Activated naive CD8-positive, alpha-beta T cell treated with anti-CD3 and anti-CD28 coated beads, Interleukin-2, amount 10 ng/mL, durations not matched to agents 7 days and 5 days (primary cell): ENCODE data around the gene SH3BGRL3. TPM values are rescaled to one million over a fixed set of nuclear protein-coding genes. Genes with fewer than 3 reads are reported as not detected.
"Not testable (repeated sequence)": the region's sequence is repeated elsewhere in the genome, so short reads cannot be mapped to it uniquely, and the experiment has no call there.

Source experiments
- ATAC-seq: fragments of 150-1000 bp; cut with Tn5 transposase; one replicate; pipeline ENCODE4 v1.10.0; 2021; ENCODE audit warnings: low read depth, moderate library complexity
- POLR2A ChIA-PET: fragments of 350-600 bp; sonication (Branson Sonifier 250); formaldehyde crosslinking; loops from one replicate; lab custom pipeline; 2021; ENCODE audit warnings: antibody characterized with exemption; lab: Charles Lee
- DNase-seq: peaks from one replicate; pipeline ENCODE4 v3.0.0; 2021
- H3K27ac Mint-ChIP-seq: one replicate; pipeline ENCODE4 v1.8.0; 2022; ENCODE audit warnings: mild to moderate bottlenecking, mixed read lengths
- H3K27me3 Mint-ChIP-seq: one replicate; pipeline ENCODE4 v1.8.0; 2022; ENCODE audit warnings: mild to moderate bottlenecking, moderate library complexity, mixed read lengths
- H3K36me3 Mint-ChIP-seq: one replicate; pipeline ENCODE4 v1.8.0; 2021; ENCODE audit warnings: mild to moderate bottlenecking, mixed read lengths
- H3K4me1 Mint-ChIP-seq: one replicate; pipeline ENCODE4 v1.8.0; 2021; ENCODE audit warnings: mixed read lengths
- H3K4me3 Mint-ChIP-seq: one replicate; pipeline ENCODE4 v1.8.0; 2022; ENCODE audit warnings: mild to moderate bottlenecking, moderate library complexity, mixed read lengths
- H3K9me3 Mint-ChIP-seq: one replicate; pipeline ENCODE4 v1.8.0; 2021; ENCODE audit warnings: mixed read lengths
- total RNA-seq, 2 experiments: library from RNA; stranded (reverse); gene quantifications; one replicate each; pipeline ENCODE4 v1.2.3, GENCODE V29; 2021

Gene SH3BGRL3
- total RNA-seq = 100 to 1,000 TPM; 531 to 542 TPM

GRCh38 chr1:26279456-26280332, at the start of gene SH3BGRL3:
Gene SH3BGRL3, plus strand, starts transcription at chr1:26280086. Its CDS starts 70 bp downstream, at chr1:26280156.
- Mint-ChIP-seq H3K4me3 (peak within 1 kb of the TSS; percentile 98), H3K27ac (peak within 1 kb of the TSS; percentile 93), H3K36me3 (peaks cover 30% of the 10 kb centered on the region), H3K4me1 (peaks cover 70% of the 10 kb centered on the region), H3K9me3 (no peaks in the 10 kb centered on the region), H3K27me3 (no peaks in the 10 kb centered on the region)
- DNase-seq (peak; percentile 88), ATAC-seq (peak; percentile 55)
- POLR2A ChIA-PET = interaction anchor here (0.6 to 20.6 kb wide), 12 partner anchors 10 to 153 kb away, joined by 3 to 1079 read pairs (median 4); partner anchors contain the start of genes CD52, DHDDS and UBXN11

GRCh38 chr1:26230682-26231081, 49.2 kb upstream of the SH3BGRL3 start:
- H3K27ac Mint-ChIP-seq, ATAC-seq, DNase-seq, H3K36me3 Mint-ChIP-seq, H3K4me3 Mint-ChIP-seq, H3K9me3 Mint-ChIP-seq: not testable (repeated sequence)
- Mint-ChIP-seq H3K4me1 (peaks cover 10% of the 10 kb centered on the region), H3K27me3 (peaks cover 14% of the 10 kb centered on the region)
- POLR2A ChIA-PET = interaction anchor here (0.6 to 1.0 kb wide), 2 partner anchors 21 to 27 kb away, joined by 3 read pairs; no protein-coding TSS in a partner anchor

- peak; percentile 97 for DNase-seq
- ATAC-seq = peak; percentile 94
- peaks cover 29% of the 10 kb centered on the region for H3K4me1 Mint-ChIP-seq
- H3K27ac Mint-ChIP-seq = peak within 1 kb of the TSS; percentile 97
- POLR2A ChIA-PET = interaction anchor here (0.6 to 2.0 kb wide), 13 partner anchors 29 to 238 kb away, joined by 3 to 21 read pairs (median 4); partner anchors contain the start of genes HMGN2, ZNF593 and ZNF593OS
- no peaks in the 10 kb centered on the region for H3K27me3 Mint-ChIP-seq
- H3K9me3 Mint-ChIP-seq = no peaks in the 10 kb centered on the region
- H3K36me3 Mint-ChIP-seq = peaks cover 15% of the 10 kb centered on the region
- peak within 1 kb of the TSS; percentile 100 for H3K4me3 Mint-ChIP-seq
Measured at GRCh38 chr1:26233903-26234643, 45.8 kb upstream of the SH3BGRL3 start, which contains the start of gene CEP85. Gene CEP85, plus strand, starts transcription at chr1:26234200. Its CDS starts 5,584 bp downstream, at chr1:26239784.

GRCh38 chr1:26234644-26235370, 45.1 kb upstream of the SH3BGRL3 start:
- no peaks in the 10 kb centered on the region for H3K9me3 Mint-ChIP-seq
- DNase-seq (no peak), ATAC-seq (no peak)
- H3K36me3 Mint-ChIP-seq = peaks cover 19% of the 10 kb centered on the region
- peak overlapping the region; percentile 97 for H3K27ac Mint-ChIP-seq
- POLR2A ChIA-PET = interaction anchor here (0.5 to 2.0 kb wide), 20 partner anchors 30 to 237 kb away, joined by 3 to 21 read pairs (median 4); partner anchors contain the start of genes ZNF593 and ZNF593OS
- peak overlapping the region; percentile 100 for H3K4me3 Mint-ChIP-seq
- H3K4me1 Mint-ChIP-seq = peaks cover 33% of the 10 kb centered on the region
- H3K27me3 Mint-ChIP-seq = no peaks in the 10 kb centered on the region

- no peak for ATAC-seq
Measured at GRCh38 chr1:26237230-26237966, 42.5 kb upstream of the SH3BGRL3 start.

GRCh38 chr1:26239936-26240335, 40.0 kb upstream of the SH3BGRL3 start:
- H3K36me3 Mint-ChIP-seq = peaks cover 39% of the 10 kb centered on the region
- H3K27me3 Mint-ChIP-seq = no peaks in the 10 kb centered on the region
- DNase-seq (no peak), ATAC-seq (no peak)
- H3K9me3 Mint-ChIP-seq = no peaks in the 10 kb centered on the region
- POLR2A ChIA-PET = no interaction called here
- no peak overlapping the region for H3K4me3 Mint-ChIP-seq
- H3K27ac Mint-ChIP-seq = no peak overlapping the region
- peaks cover 32% of the 10 kb centered on the region for H3K4me1 Mint-ChIP-seq

More at GRCh38 chr1:26237230-26237966, 42.5 kb upstream of the SH3BGRL3 start:
- Mint-ChIP-seq H3K4me3 (peak overlapping the region; percentile 25), H3K9me3 (no peaks in the 10 kb centered on the region), H3K27ac (no peak overlapping the region), H3K27me3 (no peaks in the 10 kb centered on the region), H3K4me1 (peaks cover 35% of the 10 kb centered on the region), H3K36me3 (peaks cover 25% of the 10 kb centered on the region)
- POLR2A ChIA-PET = interaction anchor here (0.6 kb wide), 1 partner anchor 68 kb away, joined by 3 read pairs; the partner anchor contains the start of gene ZNF593
- DNase-seq = no peak

- no peak for ATAC-seq
- POLR2A ChIA-PET = no interaction called here
- Mint-ChIP-seq H3K36me3 (peaks cover 24% of the 10 kb centered on the region), H3K9me3 (no peaks in the 10 kb centered on the region), H3K27ac (no peak overlapping the region), H3K4me1 (peaks cover 4% of the 10 kb centered on the region), H3K27me3 (no peaks in the 10 kb centered on the region), H3K4me3 (no peak overlapping the region)
- no peak for DNase-seq
Measured at GRCh38 chr1:26252718-26253117, 27.2 kb upstream of the SH3BGRL3 start.

- ATAC-seq (no peak), DNase-seq (no peak)
- Mint-ChIP-seq H3K36me3 (peaks cover 37% of the 10 kb centered on the region), H3K4me1 (peaks cover 4% of the 10 kb centered on the region), H3K27ac (no peak overlapping the region), H3K9me3 (no peaks in the 10 kb centered on the region), H3K27me3 (no peaks in the 10 kb centered on the region), H3K4me3 (no peak overlapping the region)
- POLR2A ChIA-PET = no interaction called here
Measured at GRCh38 chr1:26254404-26254803, 25.5 kb upstream of the SH3BGRL3 start.

- no peak overlapping the region for H3K27ac Mint-ChIP-seq
- peaks cover 4% of the 10 kb centered on the region for H3K4me1 Mint-ChIP-seq
- peaks cover 44% of the 10 kb centered on the region for H3K36me3 Mint-ChIP-seq
- DNase-seq (no peak), ATAC-seq (no peak)
- H3K27me3 Mint-ChIP-seq = no peaks in the 10 kb centered on the region
- POLR2A ChIA-PET = no interaction called here
- no peak overlapping the region for H3K4me3 Mint-ChIP-seq
- no peaks in the 10 kb centered on the region for H3K9me3 Mint-ChIP-seq
Measured at GRCh38 chr1:26257222-26257621, 22.7 kb upstream of the SH3BGRL3 start.

- Mint-ChIP-seq H3K27ac (no peak overlapping the region), H3K4me1 (peaks cover 3% of the 10 kb centered on the region), H3K4me3 (no peak overlapping the region), H3K36me3 (peaks cover 50% of the 10 kb centered on the region), H3K27me3 (no peaks in the 10 kb centered on the region), H3K9me3 (no peaks in the 10 kb centered on the region)
- ATAC-seq = no peak
- DNase-seq = no peak
- POLR2A ChIA-PET = no interaction called here
Measured at GRCh38 chr1:26259005-26259404, 20.9 kb upstream of the SH3BGRL3 start.

- no peaks in the 10 kb centered on the region for H3K27me3 Mint-ChIP-seq
- ATAC-seq (no peak), DNase-seq (no peak)
- no peak overlapping the region for H3K4me3 Mint-ChIP-seq
- H3K4me1 Mint-ChIP-seq = no peaks in the 10 kb centered on the region
- POLR2A ChIA-PET = no interaction called here
- H3K36me3 Mint-ChIP-seq = peaks cover 54% of the 10 kb centered on the region
- H3K9me3 Mint-ChIP-seq = no peaks in the 10 kb centered on the region
- no peak overlapping the region for H3K27ac Mint-ChIP-seq
Measured at GRCh38 chr1:26259578-26259977, 20.3 kb upstream of the SH3BGRL3 start.

- H3K27me3 Mint-ChIP-seq = no peaks in the 10 kb centered on the region
- POLR2A ChIA-PET = no interaction called here
- no peaks in the 10 kb centered on the region for H3K4me1 Mint-ChIP-seq
- no peak for ATAC-seq
- H3K9me3 Mint-ChIP-seq = peaks cover 1% of the 10 kb centered on the region
- no peak overlapping the region for H3K4me3 Mint-ChIP-seq
- H3K36me3 Mint-ChIP-seq = peaks cover 57% of the 10 kb centered on the region
- H3K27ac Mint-ChIP-seq = no peak overlapping the region
- DNase-seq = no peak
Measured at GRCh38 chr1:26263212-26263611, 16.7 kb upstream of the SH3BGRL3 start.
